IPS-NIHi7 (cell line): ENCODE data around the gene AGO4.
"Not testable (repeated sequence)": the region's sequence is repeated elsewhere in the genome, so short reads cannot be mapped to it uniquely, and the experiment has no call there.

ENCODE experiments used
- DNase-seq: peaks from one replicate; pipeline ENCODE4 v3.0.0; 2012; ENCODE audit warnings: mixed read lengths; ENCODE audit errors: extremely low spot score

AGO4 gene

DNA sequence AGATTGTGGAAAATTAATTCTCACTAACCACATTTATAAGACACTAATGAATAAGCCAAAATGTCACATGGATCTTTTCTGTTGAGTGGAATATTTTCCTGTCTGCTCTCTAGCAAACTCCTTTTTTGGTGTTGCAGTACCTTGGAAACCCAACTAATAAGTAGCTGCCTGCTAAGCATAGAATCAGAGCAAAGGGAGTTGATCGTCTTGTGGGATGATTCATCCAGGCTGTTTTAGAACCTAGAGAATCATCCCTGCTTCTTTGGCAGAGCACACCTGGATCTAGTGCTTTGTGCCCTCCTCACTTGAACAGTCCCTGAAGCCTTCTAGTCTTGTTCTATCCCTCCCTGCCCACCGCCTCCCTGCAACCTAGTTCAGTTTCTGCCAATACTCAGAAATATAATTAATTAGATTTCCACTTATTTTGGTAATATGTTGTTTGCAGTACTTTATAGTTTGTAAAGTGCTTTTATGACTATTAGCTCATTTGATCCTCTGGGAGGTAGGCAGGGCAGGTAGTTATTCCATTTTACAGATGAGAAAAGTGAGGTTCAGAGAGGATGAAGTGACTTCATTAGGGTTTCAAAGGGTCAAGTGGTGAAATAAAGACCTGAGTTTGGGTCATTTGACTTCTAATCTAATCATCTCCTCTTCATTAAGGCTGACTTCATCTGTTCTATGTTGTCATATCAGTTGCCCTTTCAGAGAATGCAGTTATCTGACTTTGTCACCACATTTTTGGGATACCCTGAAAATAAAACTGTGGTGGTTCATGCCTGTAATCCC lies 2.5 kb downstream of the AGO4 start:
- no peak for DNase-seq

DNA sequence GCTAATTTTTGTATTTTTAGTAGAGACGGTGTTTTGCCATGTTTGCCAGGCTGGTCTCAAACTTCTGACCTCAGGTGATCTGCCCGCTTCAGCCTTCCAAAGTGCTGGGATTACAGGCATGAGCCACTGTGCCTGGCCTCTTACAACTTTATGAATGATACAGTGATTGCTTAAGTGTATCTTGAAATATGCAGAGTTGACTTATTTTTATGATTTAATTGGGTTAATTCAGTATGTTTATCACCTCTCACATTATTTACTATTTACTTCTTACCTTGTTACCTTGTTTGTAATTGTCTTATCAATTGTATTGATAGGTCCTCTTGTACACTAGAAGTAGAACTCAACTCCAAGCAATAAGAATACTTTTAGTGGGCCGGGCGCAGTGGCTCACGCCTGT lies 4.9 kb downstream of the AGO4 start:
- not testable (repeated sequence) for DNase-seq

DNA sequence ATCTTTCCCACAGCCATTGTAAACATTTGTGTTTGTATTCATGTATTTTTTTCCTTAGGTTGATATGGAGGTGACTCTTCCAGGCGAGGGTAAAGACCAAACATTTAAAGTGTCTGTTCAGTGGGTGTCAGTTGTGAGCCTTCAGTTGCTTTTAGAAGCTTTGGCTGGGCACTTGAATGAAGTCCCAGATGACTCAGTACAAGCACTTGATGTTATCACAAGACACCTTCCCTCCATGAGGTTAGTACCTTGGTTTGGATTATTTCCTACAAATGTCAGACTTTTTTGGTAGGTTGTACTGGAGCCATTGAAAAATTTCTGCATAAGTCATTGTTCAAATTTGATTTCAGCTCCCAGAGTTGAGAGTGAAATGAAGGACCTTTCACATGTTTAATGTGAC lies 17.4 kb downstream of the AGO4 start:
- DNase-seq: no peak

DNA sequence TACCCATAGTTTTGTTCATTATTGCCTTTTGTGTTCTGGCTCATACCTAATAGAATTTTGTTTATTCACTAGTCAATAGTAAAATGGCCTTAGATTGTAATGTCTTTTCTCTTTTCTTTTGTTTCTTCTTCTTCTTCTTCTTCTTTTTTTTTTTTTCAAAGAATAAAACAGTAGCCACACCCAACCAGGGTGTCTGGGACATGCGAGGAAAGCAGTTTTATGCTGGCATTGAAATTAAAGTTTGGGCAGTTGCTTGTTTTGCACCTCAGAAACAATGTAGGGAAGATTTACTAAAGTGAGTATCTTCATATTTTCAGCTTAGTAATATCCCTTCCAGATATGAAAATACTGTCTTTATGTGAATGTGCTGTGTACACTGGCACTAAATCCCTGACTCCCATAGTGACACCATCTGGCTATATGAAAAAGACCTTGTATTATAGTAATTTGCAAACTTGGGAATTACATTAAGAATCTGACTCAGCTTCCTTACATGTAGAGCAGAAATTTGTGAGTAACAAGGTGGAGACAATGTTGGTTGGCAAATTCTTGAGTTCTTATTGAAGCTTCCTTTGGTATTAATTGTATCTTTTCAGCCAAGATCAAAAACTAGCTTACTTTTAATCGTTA lies 24.6 kb downstream of the AGO4 start:
- no peak for DNase-seq

DNA sequence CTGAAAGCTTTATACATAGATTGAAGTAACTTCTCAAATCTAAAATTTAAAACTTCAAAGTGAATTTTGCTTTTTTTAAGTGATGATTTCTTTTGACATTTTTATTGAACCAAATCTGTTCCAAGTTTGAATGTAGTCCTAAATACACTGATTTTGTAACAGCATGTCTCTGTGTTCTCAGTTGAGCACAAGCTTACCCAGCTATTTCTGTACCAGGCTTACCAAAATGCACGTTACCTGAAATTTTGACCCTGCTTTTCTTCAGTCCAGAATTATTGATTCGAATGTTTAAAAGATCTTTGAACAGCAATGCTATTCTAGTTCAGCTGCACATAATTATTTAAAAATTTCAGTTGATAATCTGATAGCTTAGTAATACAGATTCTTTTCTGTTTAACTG lies 25.6 kb downstream of the AGO4 start:
- no peak for DNase-seq

DNA sequence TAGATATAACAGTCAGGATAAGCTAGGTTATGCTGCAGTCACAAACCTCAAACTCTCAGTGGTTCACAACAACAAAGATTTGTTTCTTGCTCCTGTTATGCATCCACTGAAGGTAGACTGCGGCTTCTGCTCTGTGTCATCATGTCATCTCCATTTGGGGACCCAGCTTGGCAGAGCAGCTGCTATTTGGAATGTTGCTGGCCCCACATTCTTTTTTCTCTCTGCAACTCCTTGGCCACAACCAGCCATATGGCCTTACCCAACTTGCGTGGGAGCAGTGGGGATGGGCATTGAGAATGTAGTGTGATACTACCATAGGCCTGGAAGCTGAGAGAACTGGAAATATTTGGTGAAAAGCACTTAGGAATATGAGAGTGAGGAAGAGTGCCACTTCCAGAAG lies 26.4 kb downstream of the AGO4 start:
- DNase-seq: no peak

DNA sequence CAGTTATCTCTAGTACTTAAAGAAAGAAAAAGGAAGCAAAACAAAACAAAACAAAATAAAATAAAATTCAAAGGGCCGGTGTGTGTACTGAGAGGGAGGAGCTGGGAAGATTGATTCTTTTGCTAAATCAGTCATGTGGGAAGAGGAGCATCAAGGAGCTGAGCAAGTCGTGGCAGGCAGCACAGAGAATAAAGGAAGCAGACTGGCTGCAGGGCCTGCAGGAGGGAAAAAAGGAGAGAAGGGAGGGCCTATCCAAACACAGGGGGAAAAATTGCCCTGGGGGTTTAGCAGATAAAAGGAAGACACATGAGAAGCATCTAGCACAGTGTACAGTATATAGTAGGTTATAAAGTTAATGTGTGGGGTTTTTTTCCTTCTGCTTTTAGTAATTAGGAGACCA lies 27.6 kb downstream of the AGO4 start:
- DNase-seq: no peak

DNA sequence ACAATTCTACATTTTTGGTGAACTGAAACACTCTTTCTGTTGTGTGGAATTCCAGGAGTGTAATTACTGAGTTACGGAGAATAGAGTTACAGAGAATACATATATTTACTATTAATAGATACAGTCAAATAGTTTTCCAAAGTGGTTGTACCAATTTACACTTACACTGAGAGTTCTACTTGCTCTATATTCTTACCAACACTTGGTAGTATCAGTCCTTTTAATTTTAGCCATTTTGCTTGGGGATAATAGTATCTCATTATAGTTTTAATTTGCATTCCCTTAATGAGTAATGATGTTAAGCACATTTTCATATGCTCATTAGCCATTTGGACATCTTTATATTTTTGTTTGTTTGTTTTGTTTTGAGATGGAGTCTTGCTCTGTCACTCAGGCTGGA lies 28.9 kb downstream of the AGO4 start:
- DNase-seq: no peak

DNA sequence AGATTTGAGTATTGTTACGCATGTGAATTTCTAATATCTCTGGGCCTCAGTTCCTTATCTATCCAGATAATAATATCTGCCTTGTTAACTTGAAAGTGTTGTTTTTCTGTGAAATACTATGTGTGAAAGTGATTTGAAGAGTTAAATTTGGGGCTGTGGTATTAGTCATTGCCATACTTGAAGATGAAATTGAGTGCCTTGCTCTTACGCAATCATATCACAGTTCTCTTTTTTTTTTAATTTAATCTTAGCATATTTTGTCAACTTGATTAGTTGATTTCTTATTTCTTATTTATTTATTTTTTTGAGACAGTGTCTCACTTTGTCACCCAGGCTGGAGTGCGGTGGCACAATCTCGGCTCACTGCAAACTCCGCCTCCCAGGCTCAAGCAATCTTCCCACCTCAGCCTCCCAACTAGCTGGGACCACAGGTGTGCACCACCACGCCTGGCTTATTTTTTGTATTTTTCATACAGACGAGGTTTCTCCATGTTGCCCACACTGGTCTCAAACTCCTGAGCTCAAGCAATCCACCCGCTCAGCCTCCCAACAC lies 31.0 kb downstream of the AGO4 start:
- no peak for DNase-seq

DNA sequence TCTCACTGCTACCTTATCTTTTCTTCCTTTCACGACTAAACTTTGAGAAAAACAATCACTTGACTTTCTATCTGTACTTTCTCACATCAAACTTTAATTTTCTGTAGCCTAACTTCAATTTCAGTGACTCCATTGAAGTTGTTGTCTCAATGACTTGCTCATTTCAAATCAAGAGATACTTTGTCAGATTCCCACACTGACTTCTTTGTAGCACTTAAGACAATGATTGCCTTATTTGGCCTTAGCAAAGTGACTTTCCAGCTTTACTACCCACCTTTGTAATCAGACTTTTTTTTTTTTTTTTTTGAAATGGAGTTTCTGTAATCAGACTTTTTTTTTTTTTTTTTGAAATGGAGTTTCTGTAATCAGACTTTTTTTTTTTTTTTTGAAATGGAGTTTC lies 37.0 kb downstream of the AGO4 start:
- no peak for DNase-seq

DNA sequence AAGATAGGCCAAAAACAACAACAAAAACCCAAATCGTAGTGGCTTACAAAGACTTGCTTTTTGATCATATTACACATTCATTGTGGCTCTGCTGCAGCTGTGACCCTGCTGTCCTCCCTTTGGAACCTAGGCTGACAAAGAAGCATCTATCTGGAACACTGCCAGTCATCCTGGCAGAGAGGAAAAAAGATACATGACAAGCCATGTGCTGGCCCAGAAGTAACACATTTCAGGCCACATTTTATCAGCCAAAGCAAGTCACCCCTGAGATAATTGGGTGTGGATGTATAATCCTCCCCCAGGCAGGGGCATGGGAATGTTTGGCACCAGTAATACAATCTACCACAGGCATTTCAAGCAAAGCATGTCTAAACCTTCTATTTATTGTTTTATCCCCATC lies 38.0 kb downstream of the AGO4 start:
- DNase-seq: no peak

DNA sequence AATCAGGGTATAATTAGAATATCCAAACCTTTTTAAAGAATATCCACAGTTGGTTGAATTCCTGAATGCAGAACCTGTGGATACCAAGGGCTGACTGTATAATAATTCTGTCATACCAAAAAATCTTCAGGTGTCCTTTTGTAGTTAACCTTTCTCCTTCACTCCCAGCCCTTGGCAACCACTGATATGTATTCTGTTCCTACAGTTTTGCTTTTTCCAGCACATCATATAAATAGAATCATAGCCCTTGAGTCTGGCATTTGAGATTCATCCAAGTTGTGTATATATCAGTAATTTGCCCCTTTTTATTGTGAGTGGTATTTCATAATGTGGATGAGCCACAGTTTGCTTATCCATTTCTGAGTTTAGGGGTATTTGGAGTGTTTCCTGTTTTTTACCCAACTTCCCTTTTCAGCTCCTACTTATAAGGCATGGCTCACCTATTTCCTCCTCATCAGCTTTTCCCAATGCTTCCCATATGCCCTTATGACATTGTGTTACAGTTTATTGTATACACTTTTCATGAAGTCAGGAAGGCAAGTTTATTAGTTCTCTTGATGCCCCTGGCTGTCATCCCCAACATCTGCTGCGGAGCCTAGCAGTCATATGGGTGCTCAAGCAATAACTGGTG lies 40.2 kb downstream of the AGO4 start:
- DNase-seq: no peak

DNA sequence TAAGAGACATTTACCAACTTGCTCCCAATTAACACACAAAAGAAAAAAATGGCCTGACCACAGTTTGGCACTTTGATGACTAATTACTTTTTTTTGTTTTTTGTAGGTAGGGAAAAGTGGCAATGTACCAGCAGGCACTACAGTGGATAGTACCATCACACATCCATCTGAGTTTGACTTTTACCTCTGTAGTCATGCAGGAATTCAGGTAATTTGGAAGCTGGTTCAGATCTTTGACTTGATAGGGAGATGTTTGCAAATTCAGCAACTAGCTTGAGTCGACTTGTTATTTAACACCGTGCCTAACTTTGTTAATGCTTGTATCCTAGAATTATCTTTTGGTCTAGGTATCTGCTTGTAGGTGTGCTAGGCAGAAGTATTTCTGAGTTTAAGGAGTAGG lies 42.2 kb downstream of the AGO4 start:
- no peak for DNase-seq

DNA sequence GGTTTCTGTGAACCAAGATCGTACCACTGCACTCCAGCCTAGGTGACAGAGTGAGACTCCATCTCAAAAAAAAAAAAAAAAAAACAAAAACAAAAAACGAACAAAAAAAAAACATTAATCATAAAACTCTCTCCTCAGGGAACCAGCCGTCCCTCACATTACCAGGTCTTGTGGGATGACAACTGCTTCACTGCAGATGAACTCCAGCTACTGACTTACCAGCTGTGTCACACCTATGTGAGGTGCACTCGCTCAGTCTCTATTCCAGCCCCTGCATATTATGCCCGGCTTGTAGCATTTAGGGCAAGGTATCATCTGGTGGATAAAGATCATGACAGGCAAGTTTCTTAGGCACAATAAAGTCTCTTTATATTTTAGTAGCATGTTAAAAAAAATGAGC lies 42.9 kb downstream of the AGO4 start:
- DNase-seq: no peak

DNA sequence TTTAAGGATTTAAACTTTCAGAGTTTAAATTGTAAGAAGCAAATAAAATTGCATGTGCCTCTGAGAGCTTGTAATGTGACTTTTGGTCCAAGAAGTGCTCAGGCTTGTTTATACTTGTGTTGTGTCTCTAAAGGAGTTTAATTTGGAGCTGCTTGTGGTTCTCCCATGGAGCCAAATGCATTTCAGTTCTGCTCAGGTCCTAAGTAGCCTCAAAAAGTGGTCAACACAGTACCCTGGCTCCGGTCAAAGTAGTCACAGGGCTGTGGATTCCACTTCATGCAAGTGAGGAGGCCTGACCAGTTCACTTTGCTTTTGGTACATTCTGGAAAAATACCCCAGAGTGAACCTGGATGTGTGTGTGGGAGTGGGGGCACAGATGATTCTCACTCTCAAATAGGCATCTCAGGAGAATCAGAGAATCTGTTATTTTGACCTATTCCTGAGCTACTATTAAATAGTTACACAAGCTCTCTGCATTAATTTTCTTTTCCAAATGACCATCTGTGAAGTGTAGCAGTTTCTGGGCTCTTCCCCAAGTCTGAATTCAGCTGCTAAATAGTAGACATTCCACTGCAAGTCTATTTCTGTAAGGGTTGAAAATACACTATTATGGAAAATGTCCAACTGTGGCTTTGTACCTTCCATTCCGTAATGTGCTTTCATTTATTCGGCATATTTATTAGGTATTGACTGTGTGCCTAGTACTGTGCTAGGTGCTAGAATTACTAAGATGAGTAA lies 43.5 kb downstream of the AGO4 start:
- DNase-seq: no peak

DNA sequence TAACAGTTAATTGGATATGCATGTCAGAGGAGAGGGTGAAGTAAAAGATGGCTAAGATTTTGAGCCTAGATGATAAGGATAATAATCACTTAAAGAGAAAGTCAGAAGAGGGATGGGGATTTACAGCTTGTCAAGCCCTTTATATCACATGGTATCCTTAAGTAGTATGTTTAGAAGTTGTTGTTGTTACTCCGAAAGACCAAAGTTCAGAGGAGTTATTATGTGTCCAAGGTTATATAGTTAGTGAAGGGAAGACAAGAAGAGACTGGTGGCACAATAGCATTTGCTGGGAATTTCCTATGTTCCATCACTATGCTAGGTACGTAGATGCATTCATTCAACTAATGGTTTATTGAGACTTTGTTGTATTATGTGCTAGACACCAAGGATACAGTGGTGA lies 44.4 kb downstream of the AGO4 start:
- no peak for DNase-seq

DNA sequence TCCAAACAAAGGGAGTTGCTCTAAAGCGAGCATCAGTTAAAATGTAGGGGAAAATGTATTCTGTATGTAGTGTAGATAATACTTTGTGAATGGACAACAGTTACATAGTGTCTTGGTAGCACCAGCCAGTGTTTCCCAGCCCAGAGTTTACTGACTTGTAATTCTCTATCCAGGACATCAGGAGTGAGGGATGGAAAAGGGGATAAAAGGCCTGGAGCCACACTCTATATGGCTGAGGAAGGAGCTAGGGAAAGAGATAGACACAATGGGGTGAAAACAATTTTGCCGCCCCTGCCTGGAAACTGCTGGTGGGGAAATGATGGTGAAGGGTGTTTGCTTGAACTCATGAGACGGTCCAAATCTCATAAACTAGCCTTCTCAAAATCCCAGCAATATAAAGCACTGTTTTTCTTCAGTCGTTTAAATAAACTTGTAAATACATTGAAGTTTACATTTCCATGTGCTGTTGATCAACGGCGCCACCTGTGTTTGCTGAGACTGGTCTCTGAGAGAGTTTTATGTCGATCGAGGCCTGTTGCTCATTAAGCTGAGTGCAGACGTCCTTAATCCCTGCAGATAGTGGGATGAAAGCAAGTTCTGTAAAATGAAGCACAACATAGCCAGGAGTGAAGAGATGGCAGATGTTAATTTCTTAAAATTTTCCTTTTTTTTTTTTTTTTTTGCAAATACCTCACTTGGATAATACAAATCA lies 47.3 kb downstream of the AGO4 start:
- no peak for DNase-seq

DNA sequence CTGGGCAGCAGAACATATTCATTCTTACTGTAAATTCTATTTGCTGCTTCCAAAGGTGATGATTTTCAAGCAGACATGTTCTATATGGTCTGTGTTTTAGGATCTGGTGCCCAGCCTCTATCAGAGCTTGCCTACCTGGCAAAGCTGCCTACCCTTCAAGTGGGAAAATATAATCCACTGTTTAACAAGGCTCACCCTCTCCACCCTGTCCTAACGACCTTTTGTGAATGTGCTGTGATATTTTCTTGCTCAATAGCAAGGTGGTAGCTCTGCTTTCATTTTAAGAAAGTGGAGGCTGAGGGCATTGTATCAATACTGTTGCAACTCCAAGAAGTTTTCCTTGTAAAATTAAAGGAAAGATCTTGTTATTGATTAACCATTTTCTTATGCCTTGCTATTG lies 49.1 kb downstream of the AGO4 start:
- no peak for DNase-seq

DNA sequence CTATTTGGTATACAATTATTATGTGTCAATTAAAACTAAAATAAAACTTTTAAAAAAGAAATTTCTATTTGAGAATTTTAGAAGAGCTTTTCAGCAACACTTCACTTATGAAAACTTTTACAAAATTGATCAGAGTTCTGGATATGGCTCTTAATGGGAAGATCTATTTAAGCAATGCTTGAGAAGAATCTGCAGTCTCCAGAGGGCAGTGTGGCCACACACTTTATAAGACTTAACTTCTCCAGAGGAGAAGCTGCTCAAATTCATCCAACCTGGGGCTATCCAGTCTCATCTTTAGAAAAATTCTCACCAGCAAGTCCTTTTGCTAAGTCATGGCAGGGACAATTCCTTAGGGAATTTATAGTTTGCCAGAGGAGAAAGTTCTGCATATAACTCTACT lies 50.0 kb downstream of the AGO4 start:
- no peak for DNase-seq

DNA sequence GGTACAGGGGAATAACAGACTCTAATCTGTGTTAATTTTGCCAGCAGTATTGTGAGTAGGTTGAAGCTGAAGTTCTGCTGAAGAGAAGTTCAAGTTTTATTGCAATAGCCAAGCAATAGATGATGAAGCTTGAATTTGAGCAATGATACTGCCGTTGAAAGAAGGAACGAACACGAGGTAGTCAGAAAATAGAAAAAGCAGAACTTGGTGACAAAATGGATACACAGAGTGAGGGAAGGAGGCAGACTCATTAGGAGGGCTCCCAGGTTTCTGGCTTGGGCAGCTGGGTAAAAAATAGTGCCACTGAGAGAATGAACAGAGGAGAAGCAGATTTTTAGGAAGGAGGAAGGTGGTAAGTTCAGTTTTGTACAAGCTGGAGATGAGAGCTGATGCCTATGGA lies 52.9 kb downstream of the AGO4 start:
- no peak for DNase-seq

DNA sequence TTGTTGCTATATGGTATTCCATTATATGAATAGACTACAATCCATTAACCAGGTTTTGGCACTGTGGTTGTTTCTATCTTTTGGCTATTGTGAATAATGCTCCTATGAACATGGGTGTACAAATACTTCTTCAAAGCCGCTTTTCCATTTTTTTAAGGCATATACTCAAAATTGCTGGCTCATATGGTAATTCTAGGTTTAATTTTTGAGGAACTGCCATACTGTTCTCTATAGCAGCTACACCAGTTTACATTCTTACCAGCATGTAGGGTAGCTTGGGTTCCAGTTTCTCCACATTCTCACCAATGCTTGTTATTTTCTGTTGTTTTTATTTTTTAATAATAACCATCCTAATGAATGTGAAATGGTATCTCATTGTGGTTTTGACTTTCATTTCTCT lies 55.3 kb downstream of the AGO4 start:
- no peak for DNase-seq
